ENCODE data around the gene SLC2A6. TPM values are rescaled to one million over a fixed set of nuclear protein-coding genes. Genes with fewer than 3 reads are reported as not detected.
A peak's percentile ranks its signal among the peaks of the same experiment; 100 is the strongest.

The SLC2A6 gene
- total RNA-seq, 1 experiment from 2014 or later, result 18.7 TPM

DNA sequence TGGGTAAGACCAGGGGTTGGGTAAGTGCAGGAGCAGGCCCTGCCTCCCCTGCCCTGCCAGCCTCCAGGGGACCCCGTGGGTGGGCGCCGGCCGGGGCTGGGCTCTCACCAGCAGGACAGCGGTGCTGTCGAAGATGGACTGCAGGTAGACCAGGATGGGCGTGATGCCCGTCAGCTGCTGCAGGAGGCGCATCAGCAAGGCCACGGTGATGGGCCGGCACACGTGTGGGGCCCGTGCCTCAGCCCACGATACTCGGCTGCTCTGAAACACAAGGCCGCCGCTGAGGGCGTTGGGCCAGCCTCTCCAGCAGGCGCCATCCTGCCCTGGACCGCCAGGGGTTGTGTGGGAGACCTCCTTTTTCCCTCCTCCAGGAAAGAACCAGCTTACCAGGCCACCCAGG is 4.0 kb downstream of the SLC2A6 start:
- Mint-ChIP-seq H3K27me3 (ENCODE audit: low read depth) (peaks cover 5% of the 10 kb centered on the region), H3K4me1 (peaks cover 4 to 9% of the 10 kb centered on the region in 2 experiments), H3K4me3 (no peak overlapping the region), H3K9me3 (no peaks in the 10 kb centered on the region), H3K36me3 (ENCODE audit: insufficient read depth in 1 of 3, low read depth in 3 of 3) (peaks cover 11 to 20% (median 12%) of the 10 kb centered on the region in 3 experiments; a peak in 6 of 7 replicates), H3K27ac (no peak overlapping the region)
- Histone ChIP-seq H3K23me2 (ENCODE audit: insufficient read length, low read depth, low read length, poor library complexity, severe bottlenecking) (peaks cover 13% of the 10 kb centered on the region), H3K4me2 (ENCODE audit: insufficient read depth, insufficient read length, low read length) (no peak overlapping the region), H3K56ac (ENCODE audit: insufficient read length, low read depth, low read length) (no peak overlapping the region), H3K4me1 (ENCODE audit: insufficient read depth, low read length) (0 out of 2 replicates have a peak, but pooled peaks cover 2% of the 10 kb centered on the region), H3K79me1 (ENCODE audit: insufficient read depth, low read depth, low read length, poor library complexity, severe bottlenecking) (no peaks in the 10 kb centered on the region), H2BK5ac (ENCODE audit: insufficient read length, low read length) (no peak overlapping the region), H3K27ac (ENCODE audit: insufficient read length, low read depth, low read length) (no peak overlapping the region), H3K18ac (ENCODE audit: insufficient read length, low read depth, low read length) (no peak overlapping the region), H4K91ac (ENCODE audit: insufficient read length, low read depth, low read length) (no peak overlapping the region), H3T11ph (ENCODE audit: low read length) (no peak overlapping the region), H2BK15ac (ENCODE audit: low read depth, low read length) (no peak overlapping the region), H4K5ac (ENCODE audit: insufficient read length, low read depth, low read length) (no peak overlapping the region), H2AFZ (ENCODE audit: low read length) (no peak overlapping the region), H3K4ac (ENCODE audit: low read depth, low read length) (no peak overlapping the region), H3K9ac (ENCODE audit: extremely low read depth, insufficient read length, low read length) (no peak overlapping the region), H4K20me1 (ENCODE audit: control insufficient read depth, insufficient read depth, insufficient read length) (no peaks in the 10 kb centered on the region), H2AK5ac (ENCODE audit: insufficient read length, low read length) (no peak overlapping the region), H4K8ac (replicated peaks; ENCODE audit: insufficient read length, low read depth, low read length) (no peak overlapping the region), H2BK12ac (ENCODE audit: insufficient read length, low read depth, low read length) (no peak overlapping the region), H2BK120ac (ENCODE audit: low read depth, low read length, poor library complexity, severe bottlenecking) (no peak overlapping the region), H3K27me3 (ENCODE audit: insufficient read depth, low read length) (no peaks in the 10 kb centered on the region), H2BK20ac (ENCODE audit: low read depth, low read length, poor library complexity, severe bottlenecking) (no peak overlapping the region), H3K14ac (ENCODE audit: insufficient read depth, low read length) (no peak overlapping the region), H3K23ac (ENCODE audit: insufficient read length, low read depth, low read length) (no peak overlapping the region), H3K9me3 (ENCODE audit: control insufficient read depth, low read depth, low read length) (no peaks in the 10 kb centered on the region), H3K79me2 (ENCODE audit: insufficient read depth, low read length) (no peaks in the 10 kb centered on the region; the same call in 1 of the 2 replicates)
- WGBS (ENCODE audit: extremely low coverage, insufficient read length, low lambda C conversion rate), result no CpG with 5 or more reads among the region's 20 CpGs
- TF ChIP-seq, protein P1, sequence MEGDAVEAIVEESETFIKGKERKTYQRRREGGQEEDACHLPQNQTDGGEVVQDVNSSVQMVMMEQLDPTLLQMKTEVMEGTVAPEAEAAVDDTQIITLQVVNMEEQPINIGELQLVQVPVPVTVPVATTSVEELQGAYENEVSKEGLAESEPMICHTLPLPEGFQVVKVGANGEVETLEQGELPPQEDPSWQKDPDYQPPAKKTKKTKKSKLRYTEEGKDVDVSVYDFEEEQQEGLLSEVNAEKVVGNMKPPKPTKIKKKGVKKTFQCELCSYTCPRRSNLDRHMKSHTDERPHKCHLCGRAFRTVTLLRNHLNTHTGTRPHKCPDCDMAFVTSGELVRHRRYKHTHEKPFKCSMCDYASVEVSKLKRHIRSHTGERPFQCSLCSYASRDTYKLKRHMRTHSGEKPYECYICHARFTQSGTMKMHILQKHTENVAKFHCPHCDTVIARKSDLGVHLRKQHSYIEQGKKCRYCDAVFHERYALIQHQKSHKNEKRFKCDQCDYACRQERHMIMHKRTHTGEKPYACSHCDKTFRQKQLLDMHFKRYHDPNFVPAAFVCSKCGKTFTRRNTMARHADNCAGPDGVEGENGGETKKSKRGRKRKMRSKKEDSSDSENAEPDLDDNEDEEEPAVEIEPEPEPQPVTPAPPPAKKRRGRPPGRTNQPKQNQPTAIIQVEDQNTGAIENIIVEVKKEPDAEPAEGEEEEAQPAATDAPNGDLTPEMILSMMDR (conservative IDR thresholded peaks at IDR 0.05), result peak; percentile 26; the same call in 1 of the 3 replicates
- no peak for DNase-seq
